Liver (tissue), 3 donors: ENCODE measurements around the gene NADSYN1.

ENCODE experiments used
- CTCF ChIP-seq: fragments of 150-350 bp; IDR thresholded peaks from 2 replicates; pipeline ENCODE4 v1.5.1; 2017; ENCODE audit warnings: improper control_type of control experiment, low read depth, low read length; ENCODE audit not compliant: missing input control
- EGR1 ChIP-seq, 2 donors: IDR thresholded peaks; 2 replicates each; pipeline ENCODE4 v1.6.1; 2016 to 2018; ENCODE audit warnings: antibody characterized with exemption in 2 of 2, low read depth in 2 of 2
- FOXA1 ChIP-seq: IDR thresholded peaks from 2 replicates; pipeline ENCODE4 v1.6.1; 2016; ENCODE audit warnings: antibody characterized with exemption
- GABPA ChIP-seq, 2 donors: IDR thresholded peaks in 1 of 2; conservative IDR thresholded peaks in 1 of 2; 2 replicates each; pipeline ENCODE4 v1.6.1; 2016; ENCODE audit warnings: antibody characterized with exemption in 2 of 2, mild to moderate bottlenecking in 1 of 2, moderate library complexity in 1 of 2
- JUND ChIP-seq, 2 donors: IDR thresholded peaks; 2 replicates each; pipeline ENCODE4 v1.6.1; 2016; ENCODE audit warnings: antibody characterized with exemption in 2 of 2
- RAD21 ChIP-seq, 2 donors: IDR thresholded peaks; 2 replicates each; pipeline ENCODE4 v1.6.1; 2016; ENCODE audit warnings: antibody characterized with exemption in 2 of 2, mild to moderate bottlenecking in 2 of 2
- SP1 ChIP-seq: IDR thresholded peaks from 2 replicates; pipeline ENCODE4 v1.6.1; 2018; ENCODE audit warnings: antibody characterized with exemption, mild to moderate bottlenecking
- TAF1 ChIP-seq: conservative IDR thresholded peaks from 2 replicates; pipeline ENCODE4 v1.6.1; 2016; ENCODE audit warnings: antibody characterized with exemption, mild to moderate bottlenecking
- YY1 ChIP-seq: IDR thresholded peaks from 2 replicates; pipeline ENCODE4 v1.6.1; 2016; ENCODE audit warnings: antibody characterized with exemption, mild to moderate bottlenecking
- ZBTB33 ChIP-seq: IDR thresholded peaks from 2 replicates; pipeline ENCODE4 v1.6.1; 2016; ENCODE audit warnings: antibody characterized with exemption
- TF ChIP-seq, protein P1 (sequence below): IDR thresholded peaks from 2 replicates; pipeline ENCODE4 v1.6.1; 2016; ENCODE audit warnings: antibody characterized with exemption, mild to moderate bottlenecking
- TF ChIP-seq, protein P2 (sequence below): IDR thresholded peaks from 2 replicates; pipeline ENCODE4 v1.6.1; 2016; ENCODE audit warnings: antibody characterized with exemption
- TF ChIP-seq, protein P3 (sequence below): IDR thresholded peaks from 2 replicates; pipeline ENCODE4 v1.6.1; 2016; ENCODE audit warnings: antibody characterized with exemption
- donor health status: healthy.
- donor health status: healthy.

DNA sequence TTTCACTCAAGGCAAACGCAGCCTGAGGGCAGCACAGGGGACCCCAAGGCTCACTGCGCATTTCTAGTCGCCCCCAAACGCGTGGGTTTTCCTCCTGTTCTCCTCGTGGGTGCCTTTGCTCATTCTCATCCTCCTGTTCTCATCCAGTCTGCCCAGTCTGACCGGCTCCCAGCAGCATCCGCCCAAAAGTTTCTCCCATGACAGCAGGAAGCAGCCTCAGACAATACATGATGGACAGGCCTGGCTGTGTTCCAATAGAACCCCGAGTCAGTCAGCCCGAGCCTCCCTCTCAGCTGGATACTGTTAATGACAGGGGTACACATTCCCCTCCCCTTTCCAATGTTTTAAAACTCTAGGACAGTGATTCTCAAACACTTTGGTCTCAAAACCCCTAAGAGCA lies 51.5 kb downstream of the NADSYN1 start:
- no peak for TF ChIP-seq JUND (IDR thresholded peaks at IDR 0.05)
- TF ChIP-seq CTCF = no peak
- TF ChIP-seq RAD21 (IDR thresholded peaks at IDR 0.05) = no peak
- TF ChIP-seq ZBTB33 = no peak
- TF ChIP-seq, protein P1, sequence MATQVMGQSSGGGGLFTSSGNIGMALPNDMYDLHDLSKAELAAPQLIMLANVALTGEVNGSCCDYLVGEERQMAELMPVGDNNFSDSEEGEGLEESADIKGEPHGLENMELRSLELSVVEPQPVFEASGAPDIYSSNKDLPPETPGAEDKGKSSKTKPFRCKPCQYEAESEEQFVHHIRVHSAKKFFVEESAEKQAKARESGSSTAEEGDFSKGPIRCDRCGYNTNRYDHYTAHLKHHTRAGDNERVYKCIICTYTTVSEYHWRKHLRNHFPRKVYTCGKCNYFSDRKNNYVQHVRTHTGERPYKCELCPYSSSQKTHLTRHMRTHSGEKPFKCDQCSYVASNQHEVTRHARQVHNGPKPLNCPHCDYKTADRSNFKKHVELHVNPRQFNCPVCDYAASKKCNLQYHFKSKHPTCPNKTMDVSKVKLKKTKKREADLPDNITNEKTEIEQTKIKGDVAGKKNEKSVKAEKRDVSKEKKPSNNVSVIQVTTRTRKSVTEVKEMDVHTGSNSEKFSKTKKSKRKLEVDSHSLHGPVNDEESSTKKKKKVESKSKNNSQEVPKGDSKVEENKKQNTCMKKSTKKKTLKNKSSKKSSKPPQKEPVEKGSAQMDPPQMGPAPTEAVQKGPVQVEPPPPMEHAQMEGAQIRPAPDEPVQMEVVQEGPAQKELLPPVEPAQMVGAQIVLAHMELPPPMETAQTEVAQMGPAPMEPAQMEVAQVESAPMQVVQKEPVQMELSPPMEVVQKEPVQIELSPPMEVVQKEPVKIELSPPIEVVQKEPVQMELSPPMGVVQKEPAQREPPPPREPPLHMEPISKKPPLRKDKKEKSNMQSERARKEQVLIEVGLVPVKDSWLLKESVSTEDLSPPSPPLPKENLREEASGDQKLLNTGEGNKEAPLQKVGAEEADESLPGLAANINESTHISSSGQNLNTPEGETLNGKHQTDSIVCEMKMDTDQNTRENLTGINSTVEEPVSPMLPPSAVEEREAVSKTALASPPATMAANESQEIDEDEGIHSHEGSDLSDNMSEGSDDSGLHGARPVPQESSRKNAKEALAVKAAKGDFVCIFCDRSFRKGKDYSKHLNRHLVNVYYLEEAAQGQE = no peak
- TF ChIP-seq TAF1 = no peak
- TF ChIP-seq, protein P2, sequence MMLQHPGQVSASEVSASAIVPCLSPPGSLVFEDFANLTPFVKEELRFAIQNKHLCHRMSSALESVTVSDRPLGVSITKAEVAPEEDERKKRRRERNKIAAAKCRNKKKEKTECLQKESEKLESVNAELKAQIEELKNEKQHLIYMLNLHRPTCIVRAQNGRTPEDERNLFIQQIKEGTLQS = no peak
- TF ChIP-seq YY1 = no peak
- no peak for TF ChIP-seq GABPA (IDR thresholded peaks at IDR 0.05 in 1 of 2, conservative IDR thresholded peaks at IDR 0.05 in 1 of 2)
- TF ChIP-seq, protein P3, sequence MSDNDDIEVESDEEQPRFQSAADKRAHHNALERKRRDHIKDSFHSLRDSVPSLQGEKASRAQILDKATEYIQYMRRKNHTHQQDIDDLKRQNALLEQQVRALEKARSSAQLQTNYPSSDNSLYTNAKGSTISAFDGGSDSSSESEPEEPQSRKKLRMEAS = no peak
- no peak for TF ChIP-seq FOXA1
- no peak for TF ChIP-seq SP1
- TF ChIP-seq EGR1 (IDR thresholded peaks at IDR 0.05; ENCODE audit: low read depth in 2 of 2) = no peak
